Subcutaneous abdominal adipose tissue (tissue), 5 donors: ENCODE measurements around the gene PPP1R16B.

ENCODE experiments used
- H3K27ac ChIP-seq: one replicate; pipeline ENCODE4 v1.7.0; 2013; ENCODE audit warnings: low read depth, mild to moderate bottlenecking, inconsistent platforms, low read length, moderate library complexity
- H3K27me3 ChIP-seq, 5 donors: one replicate each; pipeline ENCODE4 v1.7.0; 2013; ENCODE audit warnings: low read length in 5 of 5, inconsistent platforms in 1 of 5; ENCODE audit not compliant: control insufficient read depth in 5 of 5, insufficient read depth in 4 of 5
- H3K36me3 ChIP-seq, 5 donors: one replicate each; pipeline ENCODE4 v1.7.0; 2013; ENCODE audit warnings: low read length in 5 of 5; ENCODE audit not compliant: control insufficient read depth in 5 of 5, insufficient read depth in 5 of 5
- H3K4me1 ChIP-seq, 5 donors: one replicate each; pipeline ENCODE4 v1.7.0; 2013; ENCODE audit warnings: low read length in 5 of 5, mild to moderate bottlenecking in 3 of 5, moderate library complexity in 1 of 5; ENCODE audit not compliant: control insufficient read depth in 5 of 5, insufficient read depth in 5 of 5
- H3K4me3 ChIP-seq, 5 donors: one replicate each; pipeline ENCODE4 v1.7.0; 2013; ENCODE audit warnings: low read length in 5 of 5, low read depth in 1 of 5
- H3K9ac ChIP-seq, 5 donors: one replicate each; pipeline ENCODE4 v1.7.0; 2013; ENCODE audit warnings: low read length in 5 of 5, mild to moderate bottlenecking in 4 of 5, moderate library complexity in 3 of 5
- H3K9me3 ChIP-seq, 5 donors: one replicate each; pipeline ENCODE4 v1.7.0; 2013; ENCODE audit warnings: low read length in 5 of 5; ENCODE audit not compliant: control insufficient read depth in 5 of 5
- donor health status: healthy.
- donor health status: healthy.
- donor health status: healthy.
- donor health status: healthy.
- donor health status: healthy.

The PPP1R16B gene

GRCh38 chr20:38889792-38890496 is 84.4 kb downstream of the PPP1R16B start:
- Histone ChIP-seq H3K9ac (no peak overlapping the region), H3K27ac (no peak overlapping the region)

GRCh38 chr20:38890497-38890818 is 85.0 kb downstream of the PPP1R16B start:
- H3K27ac ChIP-seq, result no peak overlapping the region
- no peak overlapping the region for H3K9ac ChIP-seq
- H3K4me3 ChIP-seq, result no peak overlapping the region
- peaks cover 0 to 15% (median 2%) of the 10 kb centered on the region in 5 donors for H3K36me3 ChIP-seq
- H3K9me3 ChIP-seq, result no peaks in the 10 kb centered on the region
- peaks cover 0 to 16% (median 9%) of the 10 kb centered on the region in 5 donors for H3K27me3 ChIP-seq
- peaks cover 0 to 27% (median 10%) of the 10 kb centered on the region in 5 donors for H3K4me1 ChIP-seq

More at GRCh38 chr20:38889792-38890496, 84.4 kb downstream of the PPP1R16B start:
- Histone ChIP-seq H3K4me3 (no peak overlapping the region), H3K27me3 (peaks cover 0 to 16% (median 9%) of the 10 kb centered on the region in 5 donors), H3K4me1 (peaks cover 0 to 30% (median 10%) of the 10 kb centered on the region in 5 donors), H3K36me3 (peaks cover 0 to 14% (median 0%) of the 10 kb centered on the region in 5 donors), H3K9me3 (no peaks in the 10 kb centered on the region)

- Histone ChIP-seq H3K4me1 (peaks cover 0 to 26% (median 10%) of the 10 kb centered on the region in 5 donors), H3K36me3 (peaks cover 0 to 18% (median 3%) of the 10 kb centered on the region in 5 donors), H3K9me3 (no peaks in the 10 kb centered on the region), H3K9ac (no peak overlapping the region), H3K27ac (no peak overlapping the region), H3K4me3 (no peak overlapping the region), H3K27me3 (peaks cover 0 to 16% (median 9%) of the 10 kb centered on the region in 5 donors)
Measured at GRCh38 chr20:38892091-38892981, 86.8 kb downstream of the PPP1R16B start.

GRCh38 chr20:38893056-38893564 is 87.6 kb downstream of the PPP1R16B start:
- Histone ChIP-seq H3K27me3 (peaks cover 0 to 16% (median 6%) of the 10 kb centered on the region in 5 donors), H3K4me3 (no peak overlapping the region), H3K9me3 (no peaks in the 10 kb centered on the region), H3K4me1 (peaks cover 0 to 20% (median 10%) of the 10 kb centered on the region in 5 donors), H3K36me3 (peaks cover 0 to 18% (median 3%) of the 10 kb centered on the region in 5 donors), H3K9ac (no peak overlapping the region), H3K27ac (no peak overlapping the region)

- peaks cover 0 to 18% (median 3%) of the 10 kb centered on the region in 5 donors for H3K36me3 ChIP-seq
- no peak overlapping the region for H3K27ac ChIP-seq
- peaks cover 0 to 16% (median 6%) of the 10 kb centered on the region in 5 donors for H3K27me3 ChIP-seq
- H3K9me3 ChIP-seq, result no peaks in the 10 kb centered on the region
- H3K4me3 ChIP-seq, result no peak overlapping the region
- H3K4me1 ChIP-seq, result peaks cover 0 to 16% (median 10%) of the 10 kb centered on the region in 5 donors
- no peak overlapping the region for H3K9ac ChIP-seq
Measured at GRCh38 chr20:38893565-38894090, 88.1 kb downstream of the PPP1R16B start.

- Histone ChIP-seq H3K4me1 (peaks cover 0 to 16% (median 10%) of the 10 kb centered on the region in 5 donors), H3K9ac (no peak overlapping the region), H3K4me3 (no peak overlapping the region), H3K9me3 (no peaks in the 10 kb centered on the region), H3K27me3 (peaks cover 0 to 16% (median 6%) of the 10 kb centered on the region in 5 donors), H3K27ac (no peak overlapping the region), H3K36me3 (peaks cover 0 to 18% (median 3%) of the 10 kb centered on the region in 5 donors)
Measured at GRCh38 chr20:38894091-38894847, 88.8 kb downstream of the PPP1R16B start.

GRCh38 chr20:38895098-38895949 is 89.8 kb downstream of the PPP1R16B start:
- no peaks in the 10 kb centered on the region for H3K9me3 ChIP-seq
- H3K27ac ChIP-seq, result no peak overlapping the region
- peaks cover 0 to 13% (median 3%) of the 10 kb centered on the region in 5 donors for H3K36me3 ChIP-seq
- peaks cover 0 to 16% (median 6%) of the 10 kb centered on the region in 5 donors for H3K27me3 ChIP-seq
- H3K9ac ChIP-seq, result no peak overlapping the region
- H3K4me3 ChIP-seq, result no peak overlapping the region
- H3K4me1 ChIP-seq, result peaks cover 0 to 16% (median 10%) of the 10 kb centered on the region in 5 donors

- Histone ChIP-seq H3K27ac (no peak overlapping the region), H3K4me3 (no peak overlapping the region), H3K4me1 (peaks cover 0 to 16% (median 10%) of the 10 kb centered on the region in 5 donors), H3K27me3 (peaks cover 0 to 19% (median 6%) of the 10 kb centered on the region in 5 donors), H3K9ac (no peak overlapping the region), H3K9me3 (no peaks in the 10 kb centered on the region), H3K36me3 (peaks cover 0 to 15% (median 7%) of the 10 kb centered on the region in 5 donors)
Measured at GRCh38 chr20:38896009-38896594, 90.6 kb downstream of the PPP1R16B start.
